ENCODE measurements around the gene MTAP. TPM values are rescaled to one million over a fixed set of nuclear protein-coding genes. Genes with fewer than 3 reads are reported as not detected.

MTAP gene
- total and polyA plus RNA-seq, 2 of the 13 experiments (the other 11 are each of a cell fraction or from before 2014, with no cell fraction given): 16.7 to 51.2 TPM

DNA sequence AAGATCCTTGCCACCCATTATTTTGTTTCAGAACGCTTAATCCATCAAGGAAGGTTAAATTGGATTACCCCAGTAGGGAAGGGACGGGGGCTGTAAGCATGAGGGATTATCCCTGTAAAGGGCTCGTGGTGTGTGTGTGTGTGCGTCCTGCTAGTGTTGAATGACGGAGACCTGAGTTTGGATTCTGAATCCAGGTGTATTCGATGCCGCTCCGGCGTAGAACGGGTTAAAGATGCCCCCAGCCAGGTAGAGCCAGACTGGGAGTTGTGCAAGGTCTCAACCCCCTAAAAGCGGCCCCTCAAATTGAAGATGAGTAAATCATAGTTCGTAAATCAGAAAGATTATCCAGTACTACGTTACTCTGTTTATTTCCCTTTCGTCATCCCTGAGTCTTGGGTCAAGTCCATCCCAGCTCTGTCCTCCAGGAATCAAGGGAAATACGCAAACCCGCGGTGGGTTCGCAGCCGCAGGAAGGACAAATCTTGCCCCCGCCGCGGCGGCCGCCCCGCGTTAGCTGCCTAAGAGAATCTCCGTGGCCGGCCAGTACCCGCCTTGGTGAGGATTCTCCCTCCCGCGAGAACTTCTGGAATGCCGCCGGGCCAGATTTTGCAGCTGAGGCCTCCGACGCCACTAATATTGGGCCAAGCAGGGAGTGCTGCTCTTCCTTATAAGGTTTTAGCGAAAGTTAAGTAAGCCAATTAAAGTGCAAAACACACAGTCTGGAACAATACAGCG lies 586 bp upstream of the MTAP start (continued):
- TF ChIP-seq, protein P1, sequence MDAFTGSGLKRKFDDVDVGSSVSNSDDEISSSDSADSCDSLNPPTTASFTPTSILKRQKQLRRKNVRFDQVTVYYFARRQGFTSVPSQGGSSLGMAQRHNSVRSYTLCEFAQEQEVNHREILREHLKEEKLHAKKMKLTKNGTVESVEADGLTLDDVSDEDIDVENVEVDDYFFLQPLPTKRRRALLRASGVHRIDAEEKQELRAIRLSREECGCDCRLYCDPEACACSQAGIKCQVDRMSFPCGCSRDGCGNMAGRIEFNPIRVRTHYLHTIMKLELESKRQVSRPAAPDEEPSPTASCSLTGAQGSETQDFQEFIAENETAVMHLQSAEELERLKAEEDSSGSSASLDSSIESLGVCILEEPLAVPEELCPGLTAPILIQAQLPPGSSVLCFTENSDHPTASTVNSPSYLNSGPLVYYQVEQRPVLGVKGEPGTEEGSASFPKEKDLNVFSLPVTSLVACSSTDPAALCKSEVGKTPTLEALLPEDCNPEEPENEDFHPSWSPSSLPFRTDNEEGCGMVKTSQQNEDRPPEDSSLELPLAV (CRISPR knock-in tag; conservative IDR thresholded peaks at IDR 0.05; ENCODE audit: low read depth): no peak
- TF ChIP-seq KDM5B (CRISPR knock-in tag; IDR thresholded peaks at IDR 0.05; ENCODE audit: borderline replicate concordance): no peak
- no peak for TF ChIP-seq TARDBP (CRISPR knock-in tag; IDR thresholded peaks at IDR 0.05)
- no peak for TF ChIP-seq AGO1 (IDR thresholded peaks at IDR 0.05; ENCODE audit: low read depth, low read length, poor library complexity, severe bottlenecking)
- no peak for TF ChIP-seq ZKSCAN1 (IDR thresholded peaks at IDR 0.05; ENCODE audit: low read length)
- TF ChIP-seq YEATS4 (CRISPR knock-in tag; IDR thresholded peaks at IDR 0.05; ENCODE audit: borderline replicate concordance): peak; percentile 12
- TF ChIP-seq, protein P2, sequence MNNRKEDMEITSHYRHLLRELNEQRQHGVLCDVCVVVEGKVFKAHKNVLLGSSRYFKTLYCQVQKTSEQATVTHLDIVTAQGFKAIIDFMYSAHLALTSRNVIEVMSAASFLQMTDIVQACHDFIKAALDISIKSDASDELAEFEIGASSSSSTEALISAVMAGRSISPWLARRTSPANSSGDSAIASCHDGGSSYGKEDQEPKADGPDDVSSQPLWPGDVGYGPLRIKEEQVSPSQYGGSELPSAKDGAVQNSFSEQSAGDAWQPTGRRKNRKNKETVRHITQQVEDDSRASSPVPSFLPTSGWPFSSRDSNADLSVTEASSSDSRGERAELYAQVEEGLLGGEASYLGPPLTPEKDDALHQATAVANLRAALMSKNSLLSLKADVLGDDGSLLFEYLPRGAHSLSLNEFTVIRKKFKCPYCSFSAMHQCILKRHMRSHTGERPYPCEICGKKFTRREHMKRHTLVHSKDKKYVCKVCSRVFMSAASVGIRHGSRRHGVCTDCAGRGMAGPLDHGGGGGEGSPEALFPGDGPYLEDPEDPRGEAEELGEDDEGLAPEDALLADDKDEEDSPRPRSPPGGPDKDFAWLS (CRISPR knock-in tag; IDR thresholded peaks at IDR 0.05; ENCODE audit: borderline replicate concordance): no peak
- TF ChIP-seq YY1 (IDR thresholded peaks at IDR 0.05; ENCODE audit: insufficient read depth, insufficient replicate concordance, low read depth, low read length): peak; percentile 14
- TF ChIP-seq, protein P3, sequence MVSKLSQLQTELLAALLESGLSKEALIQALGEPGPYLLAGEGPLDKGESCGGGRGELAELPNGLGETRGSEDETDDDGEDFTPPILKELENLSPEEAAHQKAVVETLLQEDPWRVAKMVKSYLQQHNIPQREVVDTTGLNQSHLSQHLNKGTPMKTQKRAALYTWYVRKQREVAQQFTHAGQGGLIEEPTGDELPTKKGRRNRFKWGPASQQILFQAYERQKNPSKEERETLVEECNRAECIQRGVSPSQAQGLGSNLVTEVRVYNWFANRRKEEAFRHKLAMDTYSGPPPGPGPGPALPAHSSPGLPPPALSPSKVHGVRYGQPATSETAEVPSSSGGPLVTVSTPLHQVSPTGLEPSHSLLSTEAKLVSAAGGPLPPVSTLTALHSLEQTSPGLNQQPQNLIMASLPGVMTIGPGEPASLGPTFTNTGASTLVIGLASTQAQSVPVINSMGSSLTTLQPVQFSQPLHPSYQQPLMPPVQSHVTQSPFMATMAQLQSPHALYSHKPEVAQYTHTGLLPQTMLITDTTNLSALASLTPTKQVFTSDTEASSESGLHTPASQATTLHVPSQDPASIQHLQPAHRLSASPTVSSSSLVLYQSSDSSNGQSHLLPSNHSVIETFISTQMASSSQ (IDR thresholded peaks at IDR 0.05; ENCODE audit: low read depth): no peak
- TF ChIP-seq, protein P3 (CRISPR knock-in tag; IDR thresholded peaks at IDR 0.05; ENCODE audit: borderline replicate concordance): no peak
- TF ChIP-seq, protein P4, sequence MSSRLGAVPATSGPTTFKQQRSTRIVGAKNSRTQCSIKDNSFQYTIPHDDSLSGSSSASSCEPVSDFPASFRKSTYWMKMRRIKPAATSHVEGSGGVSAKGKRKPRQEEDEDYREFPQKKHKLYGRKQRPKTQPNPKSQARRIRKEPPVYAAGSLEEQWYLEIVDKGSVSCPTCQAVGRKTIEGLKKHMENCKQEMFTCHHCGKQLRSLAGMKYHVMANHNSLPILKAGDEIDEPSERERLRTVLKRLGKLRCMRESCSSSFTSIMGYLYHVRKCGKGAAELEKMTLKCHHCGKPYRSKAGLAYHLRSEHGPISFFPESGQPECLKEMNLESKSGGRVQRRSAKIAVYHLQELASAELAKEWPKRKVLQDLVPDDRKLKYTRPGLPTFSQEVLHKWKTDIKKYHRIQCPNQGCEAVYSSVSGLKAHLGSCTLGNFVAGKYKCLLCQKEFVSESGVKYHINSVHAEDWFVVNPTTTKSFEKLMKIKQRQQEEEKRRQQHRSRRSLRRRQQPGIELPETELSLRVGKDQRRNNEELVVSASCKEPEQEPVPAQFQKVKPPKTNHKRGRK (CRISPR knock-in tag; IDR thresholded peaks at IDR 0.05): peak; percentile 47; the same call in 1 of the 2 replicates
- TF ChIP-seq, protein P5, sequence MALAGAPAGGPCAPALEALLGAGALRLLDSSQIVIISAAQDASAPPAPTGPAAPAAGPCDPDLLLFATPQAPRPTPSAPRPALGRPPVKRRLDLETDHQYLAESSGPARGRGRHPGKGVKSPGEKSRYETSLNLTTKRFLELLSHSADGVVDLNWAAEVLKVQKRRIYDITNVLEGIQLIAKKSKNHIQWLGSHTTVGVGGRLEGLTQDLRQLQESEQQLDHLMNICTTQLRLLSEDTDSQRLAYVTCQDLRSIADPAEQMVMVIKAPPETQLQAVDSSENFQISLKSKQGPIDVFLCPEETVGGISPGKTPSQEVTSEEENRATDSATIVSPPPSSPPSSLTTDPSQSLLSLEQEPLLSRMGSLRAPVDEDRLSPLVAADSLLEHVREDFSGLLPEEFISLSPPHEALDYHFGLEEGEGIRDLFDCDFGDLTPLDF (CRISPR knock-in tag; IDR thresholded peaks at IDR 0.05): no peak
- TF ChIP-seq, protein P6, sequence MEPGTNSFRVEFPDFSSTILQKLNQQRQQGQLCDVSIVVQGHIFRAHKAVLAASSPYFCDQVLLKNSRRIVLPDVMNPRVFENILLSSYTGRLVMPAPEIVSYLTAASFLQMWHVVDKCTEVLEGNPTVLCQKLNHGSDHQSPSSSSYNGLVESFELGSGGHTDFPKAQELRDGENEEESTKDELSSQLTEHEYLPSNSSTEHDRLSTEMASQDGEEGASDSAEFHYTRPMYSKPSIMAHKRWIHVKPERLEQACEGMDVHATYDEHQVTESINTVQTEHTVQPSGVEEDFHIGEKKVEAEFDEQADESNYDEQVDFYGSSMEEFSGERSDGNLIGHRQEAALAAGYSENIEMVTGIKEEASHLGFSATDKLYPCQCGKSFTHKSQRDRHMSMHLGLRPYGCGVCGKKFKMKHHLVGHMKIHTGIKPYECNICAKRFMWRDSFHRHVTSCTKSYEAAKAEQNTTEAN (CRISPR knock-in tag; conservative IDR thresholded peaks at IDR 0.05): no peak
- TF ChIP-seq NR2C2 (CRISPR knock-in tag; IDR thresholded peaks at IDR 0.05; ENCODE audit: borderline replicate concordance): no peak
